Peyer's patch (tissue), 4 donors: ENCODE measurements around the gene PLIN1. TPM values are rescaled to one million over a fixed set of nuclear protein-coding genes. Genes with fewer than 3 reads are reported as not detected.

ENCODE experiments used
- DNase-seq, 3 donors: peaks; one replicate each; pipeline ENCODE4 v3.0.0-alpha.2; 2017 to 2019
- H3K27ac ChIP-seq, 4 donors: fragments of 200-600 bp; sonication (generic); one replicate each; pipeline ENCODE4 v1.5.1; 2016 to 2019
- H3K27me3 ChIP-seq, 2 donors: fragments of 200-600 bp; sonication (generic); one replicate each; pipeline ENCODE4 v1.5.1; 2019
- H3K36me3 ChIP-seq, 3 donors: fragments of 200-600 bp; sonication (generic); one replicate each; pipeline ENCODE4 v1.5.1; 2016 to 2019
- H3K4me1 ChIP-seq, 4 donors: fragments of 200-600 bp; sonication (generic); one replicate each; pipeline ENCODE4 v1.5.1; 2016 to 2019
- H3K4me3 ChIP-seq, 4 donors: fragments of 200-600 bp; sonication (generic); 1 replicate in 3 of 4; 2 replicates in 1 of 4; pipeline ENCODE4 v1.5.1; 2016 to 2019; ENCODE audit warnings: mild to moderate bottlenecking in 1 of 4
- H3K9me3 ChIP-seq, 4 donors: fragments of 200-600 bp; sonication (generic); one replicate each; pipeline ENCODE4 v1.5.1; 2016 to 2019; ENCODE audit warnings: mild to moderate bottlenecking in 1 of 4
- CTCF ChIP-seq, 6 experiments: fragments of 450-650 bp in 4 of 6; fragments of 200-600 bp in 2 of 6; sonication (generic) in 1 of 6; IDR thresholded peaks; one replicate each; pipeline ENCODE4 v1.5.1; 2017 to 2019; ENCODE audit warnings: antibody characterized with exemption in 6 of 6, mild to moderate bottlenecking in 3 of 6, moderate library complexity in 1 of 6
- POLR2A ChIP-seq, 2 donors: fragments of 450-650 bp; IDR thresholded peaks; one replicate each; pipeline ENCODE4 v1.5.1; 2017; ENCODE audit warnings: antibody characterized with exemption in 2 of 2, mild to moderate bottlenecking in 2 of 2, moderate library complexity in 2 of 2
- total RNA-seq, 4 donors: library from RNA; depleted of rRNA; stranded (reverse); fragments of >200 nt; gene quantifications; one replicate each; pipeline ENCODE4 v1.1.0, GENCODE V29; 2016

Gene PLIN1
- total RNA-seq, 4 donors from 2014 or later = 7.5 to 10.1 (median 8.9) TPM; not detected in 1

GRCh38 chr15:89672221-89673164 lies 6.7 kb downstream of the PLIN1 start:
- H3K4me1 ChIP-seq = peaks cover 0 to 5% (median 0%) of the 10 kb centered on the region in 4 donors
- H3K27me3 ChIP-seq = no peaks in the 10 kb centered on the region
- H3K27ac ChIP-seq = no peak overlapping the region
- TF ChIP-seq POLR2A (IDR thresholded peaks at IDR 0.05) = no peak
- TF ChIP-seq CTCF (IDR thresholded peaks at IDR 0.05) = no peak
- peak in 1 of 3 donors; percentile 37 for DNase-seq
- H3K4me3 ChIP-seq = no peak overlapping the region
- no peaks in the 10 kb centered on the region for H3K36me3 ChIP-seq
- H3K9me3 ChIP-seq = no peaks in the 10 kb centered on the region

- Histone ChIP-seq H3K27ac (no peak overlapping the region), H3K27me3 (no peaks in the 10 kb centered on the region), H3K4me1 (peaks cover 0 to 5% (median 0%) of the 10 kb centered on the region in 4 donors), H3K9me3 (no peaks in the 10 kb centered on the region), H3K36me3 (no peaks in the 10 kb centered on the region), H3K4me3 (no peak overlapping the region)
- no peak for TF ChIP-seq POLR2A (IDR thresholded peaks at IDR 0.05)
- no peak for TF ChIP-seq CTCF (IDR thresholded peaks at IDR 0.05)
- no peak for DNase-seq
Measured at GRCh38 chr15:89671687-89672086, 7.5 kb downstream of the PLIN1 start.

- H3K9me3 ChIP-seq = no peaks in the 10 kb centered on the region
- peak in 2 of 3 donors; percentile 57 to 72 for DNase-seq
- no peak overlapping the region for H3K4me3 ChIP-seq
- peaks cover 0 to 5% (median 0%) of the 10 kb centered on the region in 4 donors for H3K4me1 ChIP-seq
- peak overlapping the region in 2 of 4 donors; percentile 11 to 75 for H3K27ac ChIP-seq
- H3K36me3 ChIP-seq = no peaks in the 10 kb centered on the region
- no peak for TF ChIP-seq CTCF (IDR thresholded peaks at IDR 0.05)
- peak in 1 of 2 donors; percentile 15 for TF ChIP-seq POLR2A (IDR thresholded peaks at IDR 0.05)
- no peaks in the 10 kb centered on the region for H3K27me3 ChIP-seq
Measured at GRCh38 chr15:89670971-89671560, 8.1 kb downstream of the PLIN1 start.

GRCh38 chr15:89669941-89670340 lies 9.2 kb downstream of the PLIN1 start:
- TF ChIP-seq CTCF (IDR thresholded peaks at IDR 0.05) (no peak), POLR2A (IDR thresholded peaks at IDR 0.05) (no peak)
- DNase-seq = no peak
- no peaks in the 10 kb centered on the region for H3K36me3 ChIP-seq
- H3K27ac ChIP-seq = no peak overlapping the region
- no peaks in the 10 kb centered on the region for H3K9me3 ChIP-seq
- H3K4me3 ChIP-seq = no peak overlapping the region
- H3K4me1 ChIP-seq = peaks cover 0 to 5% (median 0%) of the 10 kb centered on the region in 4 donors
- no peaks in the 10 kb centered on the region for H3K27me3 ChIP-seq

- Histone ChIP-seq H3K27ac (no peak overlapping the region), H3K27me3 (no peaks in the 10 kb centered on the region), H3K4me1 (peaks cover 0 to 5% (median 0%) of the 10 kb centered on the region in 4 donors), H3K36me3 (no peaks in the 10 kb centered on the region), H3K4me3 (no peak overlapping the region), H3K9me3 (no peaks in the 10 kb centered on the region)
- DNase-seq = peak in 1 of 3 donors; percentile 32
- TF ChIP-seq POLR2A (IDR thresholded peaks at IDR 0.05) (no peak), CTCF (IDR thresholded peaks at IDR 0.05) (no peak)
Measured at GRCh38 chr15:89669309-89669865, 9.8 kb downstream of the PLIN1 start.
